Smooth muscle cell (in vitro differentiated cells): ENCODE measurements around the gene ALDOB. TPM values are rescaled to one million over a fixed set of nuclear protein-coding genes. Genes with fewer than 3 reads are reported as not detected.

Experiments used
- DNase-seq: peaks from one replicate; lab custom pipeline; 2025; ENCODE audit not compliant: unreplicated experiment; lab: John Stamatoyannopoulos, UW
- H2AFZ ChIP-seq: fragments of 200-600 bp; sonication (generic); 2 replicates; pipeline ENCODE4 v1.6.0; 2016; ENCODE audit warnings: antibody characterized with exemption, low read depth, mild to moderate bottlenecking
- H3F3A ChIP-seq: fragments of 200-600 bp; sonication (generic); 2 replicates; pipeline ENCODE4 v1.6.0; 2017; ENCODE audit warnings: antibody characterized with exemption, low read depth
- H3K27ac ChIP-seq: fragments of 200-600 bp; sonication (generic); 2 replicates; pipeline ENCODE4 v1.5.1; 2016; ENCODE audit warnings: low read depth, mild to moderate bottlenecking
- H3K27me3 ChIP-seq: fragments of 200-600 bp; sonication (generic); 2 replicates; pipeline ENCODE4 v1.6.1; 2016; ENCODE audit warnings: low read depth, mild to moderate bottlenecking
- H3K36me3 ChIP-seq: fragments of 200-600 bp; sonication (generic); 2 replicates; pipeline ENCODE4 v1.5.1; 2016; ENCODE audit warnings: low read depth
- H3K4me1 ChIP-seq: fragments of 200-600 bp; sonication (generic); 2 replicates; pipeline ENCODE4 v1.5.1; 2016; ENCODE audit warnings: low read depth
- H3K4me2 ChIP-seq: fragments of 200-600 bp; sonication (generic); 2 replicates; pipeline ENCODE4 v1.6.0; 2016; ENCODE audit warnings: mild to moderate bottlenecking
- H3K4me3 ChIP-seq: fragments of 200-600 bp; sonication (generic); 2 replicates; pipeline ENCODE4 v1.5.1; 2016; ENCODE audit warnings: mild to moderate bottlenecking
- H3K79me2 ChIP-seq: fragments of 200-600 bp; sonication (generic); 2 replicates; pipeline ENCODE4 v1.6.0; 2016; ENCODE audit warnings: low read depth, mild to moderate bottlenecking
- H3K9ac ChIP-seq: fragments of 200-600 bp; sonication (generic); 2 replicates; pipeline ENCODE4 v1.6.0; 2016; ENCODE audit warnings: low read depth
- H3K9me3 ChIP-seq: fragments of 200-600 bp; sonication (generic); replicated peaks from 2 replicates; pipeline ENCODE4 v1.5.1; 2016; ENCODE audit warnings: low read depth
- H4K20me1 ChIP-seq: fragments of 200-600 bp; sonication (generic); 2 replicates; pipeline ENCODE4 v1.6.0; 2016; ENCODE audit warnings: low read depth
- WGBS: methylation state at CpG from one replicate; pipeline ENCODE4 v1.1.7; 2016; ENCODE audit warnings: low lambda C conversion rate; 5-methylcytosine and 5-hydroxymethylcytosine counted together
- polyA plus RNA-seq: library from polyadenylated mRNA; unstranded; fragments of >200 nt; fragmentation: Nextera tagmentation; extraction: Ambion mirVana; gene quantifications from 2 replicates; pipeline ENCODE4 v1.2.1, GENCODE V29; 2016
- total RNA-seq: library from RNA; depleted of rRNA; stranded (reverse); fragments of >200 nt; gene quantifications from 2 replicates; pipeline ENCODE4 v1.2.3, GENCODE V29; 2014
- TF ChIP-seq, protein P1 (sequence below): fragments of 200-600 bp; sonication (generic); IDR thresholded peaks from 2 replicates; pipeline ENCODE4 v1.5.1; 2017; ENCODE audit warnings: borderline replicate concordance, mild to moderate bottlenecking, antibody characterized with exemption; ENCODE audit not compliant: insufficient read depth, poor library complexity, severe bottlenecking

ALDOB gene
- total and polyA plus RNA-seq, 2 experiments from 2014 or later = not detected

DNA sequence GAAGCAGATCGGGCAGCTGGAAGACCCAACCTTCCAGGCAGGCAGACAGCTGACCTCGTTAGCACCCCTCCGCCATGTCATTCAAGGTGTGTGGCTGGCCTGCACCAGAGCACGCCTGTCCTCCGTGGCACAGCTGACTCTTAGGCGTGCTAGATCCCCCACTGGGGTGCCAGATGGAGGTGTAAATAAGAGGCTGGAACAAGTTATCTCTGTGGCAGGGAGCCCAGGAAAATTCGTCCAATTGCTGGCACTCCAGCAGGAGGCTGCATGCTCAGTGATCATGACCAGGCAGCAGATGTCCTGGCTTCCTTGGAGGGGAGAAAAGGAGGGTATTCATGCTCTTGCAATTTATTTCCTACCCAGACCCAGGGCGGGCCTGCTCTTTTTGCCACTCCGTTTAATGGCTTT, 7.8 kb upstream of the ALDOB start:
- no peak for DNase-seq
- Histone ChIP-seq H3K9ac (no peak overlapping the region), H3K4me3 (no peak overlapping the region), H3K27ac (no peak overlapping the region), H3K4me2 (no peak overlapping the region), H3K9me3 (no peaks in the 10 kb centered on the region), H3F3A (no peaks in the 10 kb centered on the region), H3K79me2 (no peaks in the 10 kb centered on the region), H2AFZ (no peak overlapping the region), H3K4me1 (no peaks in the 10 kb centered on the region), H3K27me3 (no peaks in the 10 kb centered on the region), H3K36me3 (no peaks in the 10 kb centered on the region), H4K20me1 (no peaks in the 10 kb centered on the region)
- WGBS = 78% methylated on average over 9 of the region's 9 CpGs
- TF ChIP-seq, protein P1, sequence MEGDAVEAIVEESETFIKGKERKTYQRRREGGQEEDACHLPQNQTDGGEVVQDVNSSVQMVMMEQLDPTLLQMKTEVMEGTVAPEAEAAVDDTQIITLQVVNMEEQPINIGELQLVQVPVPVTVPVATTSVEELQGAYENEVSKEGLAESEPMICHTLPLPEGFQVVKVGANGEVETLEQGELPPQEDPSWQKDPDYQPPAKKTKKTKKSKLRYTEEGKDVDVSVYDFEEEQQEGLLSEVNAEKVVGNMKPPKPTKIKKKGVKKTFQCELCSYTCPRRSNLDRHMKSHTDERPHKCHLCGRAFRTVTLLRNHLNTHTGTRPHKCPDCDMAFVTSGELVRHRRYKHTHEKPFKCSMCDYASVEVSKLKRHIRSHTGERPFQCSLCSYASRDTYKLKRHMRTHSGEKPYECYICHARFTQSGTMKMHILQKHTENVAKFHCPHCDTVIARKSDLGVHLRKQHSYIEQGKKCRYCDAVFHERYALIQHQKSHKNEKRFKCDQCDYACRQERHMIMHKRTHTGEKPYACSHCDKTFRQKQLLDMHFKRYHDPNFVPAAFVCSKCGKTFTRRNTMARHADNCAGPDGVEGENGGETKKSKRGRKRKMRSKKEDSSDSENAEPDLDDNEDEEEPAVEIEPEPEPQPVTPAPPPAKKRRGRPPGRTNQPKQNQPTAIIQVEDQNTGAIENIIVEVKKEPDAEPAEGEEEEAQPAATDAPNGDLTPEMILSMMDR = no peak

DNA sequence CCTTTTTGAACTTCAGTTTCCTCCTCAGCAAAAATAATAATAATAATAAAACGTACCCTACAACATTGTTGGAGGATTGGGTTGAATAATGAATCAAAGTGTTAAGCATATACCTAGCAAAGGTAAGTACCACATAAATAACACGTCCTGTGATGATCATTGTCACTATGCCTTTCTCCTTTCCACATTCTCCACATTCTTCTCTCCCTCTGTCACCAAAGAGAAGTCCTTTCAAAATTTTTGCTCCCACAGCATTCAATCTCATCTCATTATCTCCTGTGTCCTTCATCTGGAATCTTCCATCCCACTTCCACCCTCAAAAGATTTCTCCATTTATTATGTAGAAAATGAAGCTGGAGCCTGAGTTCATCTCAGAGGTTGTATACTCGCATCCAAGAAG, 7.2 kb upstream of the ALDOB start:
- no peaks in the 10 kb centered on the region for H3K4me1 ChIP-seq
- no peak for DNase-seq
- no peaks in the 10 kb centered on the region for H3F3A ChIP-seq
- H3K27me3 ChIP-seq = no peaks in the 10 kb centered on the region
- WGBS = 65% methylated on average over 3 of the region's 3 CpGs
- H3K27ac ChIP-seq = no peak overlapping the region
- TF ChIP-seq, protein P1 = no peak
- H4K20me1 ChIP-seq = no peaks in the 10 kb centered on the region
- no peak overlapping the region for H3K4me3 ChIP-seq
- no peaks in the 10 kb centered on the region for H3K9me3 ChIP-seq
- no peaks in the 10 kb centered on the region for H3K36me3 ChIP-seq
- no peaks in the 10 kb centered on the region for H3K79me2 ChIP-seq
- no peak overlapping the region for H3K9ac ChIP-seq
- no peak overlapping the region for H3K4me2 ChIP-seq
- H2AFZ ChIP-seq = no peak overlapping the region

DNA sequence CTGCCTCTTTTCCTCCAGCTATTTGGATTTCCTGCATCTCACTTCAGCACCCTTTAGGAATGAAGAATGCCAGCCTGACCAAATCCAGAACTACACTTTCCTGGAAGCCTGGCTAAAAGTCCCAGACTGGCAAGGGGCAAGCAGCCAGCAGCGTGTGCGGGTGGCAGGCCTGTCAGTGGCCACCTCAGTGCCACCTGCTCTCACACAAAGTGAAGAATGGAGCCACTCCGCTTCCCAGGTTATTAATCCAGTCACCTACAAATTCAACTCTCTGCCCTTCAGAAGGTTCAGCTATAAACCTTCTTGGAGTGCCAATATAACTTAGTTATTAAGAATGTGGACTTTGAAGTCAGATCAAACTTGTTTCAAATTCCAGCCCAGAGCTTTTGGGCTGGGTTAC, 6.7 kb upstream of the ALDOB start:
- Histone ChIP-seq H4K20me1 (no peaks in the 10 kb centered on the region), H3K27me3 (no peaks in the 10 kb centered on the region), H3K4me3 (no peak overlapping the region), H3K9me3 (no peaks in the 10 kb centered on the region), H2AFZ (no peak overlapping the region), H3F3A (no peaks in the 10 kb centered on the region), H3K4me1 (no peaks in the 10 kb centered on the region), H3K36me3 (no peaks in the 10 kb centered on the region), H3K9ac (no peak overlapping the region), H3K27ac (no peak overlapping the region), H3K79me2 (no peaks in the 10 kb centered on the region), H3K4me2 (no peak overlapping the region)
- DNase-seq = no peak
- TF ChIP-seq, protein P1 = no peak
- 94% methylated on average over 3 of the region's 3 CpGs for WGBS

DNA sequence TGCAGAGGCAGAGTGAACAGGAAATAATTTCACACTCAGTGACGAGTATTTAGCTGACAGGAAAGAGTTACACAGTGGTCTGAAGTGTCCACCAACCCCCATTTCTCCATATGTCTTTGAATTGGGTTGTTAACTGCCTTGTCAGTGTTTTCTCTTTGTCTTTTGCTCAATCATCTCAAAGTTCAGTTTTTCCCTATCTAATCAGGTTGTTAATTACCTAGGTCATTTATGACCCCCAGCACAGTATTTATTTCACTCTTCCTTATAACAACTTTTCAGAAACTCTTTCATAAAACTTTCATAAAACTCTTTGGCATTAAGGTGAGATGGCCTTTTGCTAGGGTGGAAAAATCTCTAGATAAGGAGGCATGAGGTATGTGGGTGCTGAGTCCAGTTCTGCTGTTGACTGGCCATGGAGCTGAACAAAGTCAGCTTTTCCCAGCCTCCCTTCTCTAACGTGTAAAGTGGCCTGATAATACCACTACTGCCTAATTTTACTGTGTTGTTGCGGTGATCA, 5.2 kb upstream of the ALDOB start:
- 74% methylated on average over 3 of the region's 3 CpGs for WGBS

More for the DNA sequence above, 5.2 kb upstream of the ALDOB start:
- H3K79me2 ChIP-seq = no peaks in the 10 kb centered on the region
- H3K27me3 ChIP-seq = no peaks in the 10 kb centered on the region
- H3K4me2 ChIP-seq = no peak overlapping the region
- no peaks in the 10 kb centered on the region for H3K9me3 ChIP-seq
- no peaks in the 10 kb centered on the region for H4K20me1 ChIP-seq
- no peaks in the 10 kb centered on the region for H3K4me1 ChIP-seq
- TF ChIP-seq, protein P1 = no peak
- no peak overlapping the region for H3K4me3 ChIP-seq
- no peak overlapping the region for H3K27ac ChIP-seq
- no peak overlapping the region for H2AFZ ChIP-seq
- H3F3A ChIP-seq = no peaks in the 10 kb centered on the region
- DNase-seq = no peak
- no peak overlapping the region for H3K9ac ChIP-seq
- no peaks in the 10 kb centered on the region for H3K36me3 ChIP-seq
